ENCODE measurements around the gene ARHGAP42. TPM values are rescaled to one million over a fixed set of nuclear protein-coding genes. Genes with fewer than 3 reads are reported as not detected.

Gene ARHGAP42
- total RNA-seq, 1 donor from 2014 or later = 25.3 TPM

- no peak for TF ChIP-seq CTCF (IDR thresholded peaks at IDR 0.05; ENCODE audit: unreplicated experiment)
- Mint-ChIP-seq H3K27me3 (no peaks in the 10 kb centered on the region), H3K27ac (no peak overlapping the region), H3K36me3 (ENCODE audit: insufficient read depth) (no peaks in the 10 kb centered on the region), H3K4me3 (ENCODE audit: low read depth) (no peak overlapping the region), H3K4me1 (ENCODE audit: low read depth) (peaks cover 34% of the 10 kb centered on the region), H3K9me3 (ENCODE audit: low read depth) (no peaks in the 10 kb centered on the region)
- DNase-seq (ENCODE audit: low spot score, unreplicated experiment) = no peak
These were observed 143.2 kb downstream of the ARHGAP42 start for GRCh38 chr11:100830274-100830673.

- no peaks in the 10 kb centered on the region for H3K9me3 Mint-ChIP-seq (ENCODE audit: low read depth)
- H3K27me3 Mint-ChIP-seq = no peaks in the 10 kb centered on the region
- no peak overlapping the region for H3K4me3 Mint-ChIP-seq (ENCODE audit: low read depth)
- DNase-seq (ENCODE audit: low spot score, unreplicated experiment) = no peak
- H3K4me1 Mint-ChIP-seq (ENCODE audit: low read depth) = peaks cover 36% of the 10 kb centered on the region
- H3K36me3 Mint-ChIP-seq (ENCODE audit: insufficient read depth) = no peaks in the 10 kb centered on the region
- TF ChIP-seq CTCF (IDR thresholded peaks at IDR 0.05; ENCODE audit: unreplicated experiment) = no peak
- H3K27ac Mint-ChIP-seq = peak overlapping the region; percentile 69
These were observed 144.1 kb downstream of the ARHGAP42 start for GRCh38 chr11:100830978-100831732.

GRCh38 chr11:100831929-100832494 is 144.9 kb downstream of the ARHGAP42 start:
- H3K4me1 Mint-ChIP-seq (ENCODE audit: low read depth) = peaks cover 38% of the 10 kb centered on the region
- no peaks in the 10 kb centered on the region for H3K9me3 Mint-ChIP-seq (ENCODE audit: low read depth)

GRCh38 chr11:100832829-100833228 is 145.7 kb downstream of the ARHGAP42 start:
- Mint-ChIP-seq H3K36me3 (ENCODE audit: insufficient read depth) (no peaks in the 10 kb centered on the region), H3K4me1 (ENCODE audit: low read depth) (peaks cover 38% of the 10 kb centered on the region), H3K27ac (no peak overlapping the region), H3K4me3 (ENCODE audit: low read depth) (no peak overlapping the region), H3K27me3 (no peaks in the 10 kb centered on the region), H3K9me3 (ENCODE audit: low read depth) (no peaks in the 10 kb centered on the region)
- no peak for DNase-seq (ENCODE audit: low spot score, unreplicated experiment)
- TF ChIP-seq CTCF (IDR thresholded peaks at IDR 0.05; ENCODE audit: unreplicated experiment) = no peak

More at GRCh38 chr11:100831929-100832494, 144.9 kb downstream of the ARHGAP42 start:
- no peak for DNase-seq (ENCODE audit: low spot score, unreplicated experiment)
- H3K27me3 Mint-ChIP-seq = no peaks in the 10 kb centered on the region
- H3K36me3 Mint-ChIP-seq (ENCODE audit: insufficient read depth) = no peaks in the 10 kb centered on the region
- H3K4me3 Mint-ChIP-seq (ENCODE audit: low read depth) = no peak overlapping the region
- no peak overlapping the region for H3K27ac Mint-ChIP-seq
- no peak for TF ChIP-seq CTCF (IDR thresholded peaks at IDR 0.05; ENCODE audit: unreplicated experiment)

- no peaks in the 10 kb centered on the region for H3K9me3 Mint-ChIP-seq (ENCODE audit: low read depth)
- H3K4me1 Mint-ChIP-seq (ENCODE audit: low read depth) = peaks cover 36% of the 10 kb centered on the region
- H3K36me3 Mint-ChIP-seq (ENCODE audit: insufficient read depth) = no peaks in the 10 kb centered on the region
- no peak for TF ChIP-seq CTCF (IDR thresholded peaks at IDR 0.05; ENCODE audit: unreplicated experiment)
- H3K27ac Mint-ChIP-seq = no peak overlapping the region
- no peaks in the 10 kb centered on the region for H3K27me3 Mint-ChIP-seq
- DNase-seq (ENCODE audit: low spot score, unreplicated experiment) = no peak
- H3K4me3 Mint-ChIP-seq (ENCODE audit: low read depth) = no peak overlapping the region
These were observed 146.2 kb downstream of the ARHGAP42 start for GRCh38 chr11:100833276-100833675.
